ENCODE data around the gene IGFL2. TPM values are rescaled to one million over a fixed set of nuclear protein-coding genes. Genes with fewer than 3 reads are reported as not detected.

Gene IGFL2
- total RNA-seq, 4 donors from 2014 or later: not detected

- TF ChIP-seq CTCF (IDR thresholded peaks at IDR 0.05; ENCODE audit: low read depth): no peak
Observed at GRCh38 chr19:46210669-46211068, 62.6 kb downstream of the IGFL2 start.

Other genes with a start within 250 kb of the IGFL2 start
- gene MYPOP, start 245.6 kb upstream of the IGFL2 start, total RNA-seq: 1 to 10 TPM; 1.7 to 3.3 (median 2.5) TPM
- gene NANOS2, start 233.5 kb upstream of the IGFL2 start, total RNA-seq: not detected
- gene NOVA2, start 174.4 kb upstream of the IGFL2 start, total RNA-seq: 1 to 10 TPM in 3 of 4 donors, under 1 TPM in 1; 0.68 to 9.2 (median 1.9) TPM
- gene CCDC61, start 152.8 kb upstream of the IGFL2 start, total RNA-seq: 10 to 100 TPM in 1 of 4 donors, 1 to 10 TPM in 3; 2.8 to 12.2 (median 4.5) TPM
- gene PGLYRP1, start 125.2 kb upstream of the IGFL2 start, total RNA-seq: not detected
- not detected for gene IGFL4, start 107.2 kb upstream of the IGFL2 start, total RNA-seq
- gene IGFL3, start 23.6 kb upstream of the IGFL2 start, total RNA-seq: not detected
- gene IGFL1, start 81.5 kb downstream of the IGFL2 start, total RNA-seq: not detected
- gene HIF3A, start 148.8 kb downstream of the IGFL2 start, total RNA-seq: 100 to 1,000 TPM in 1 of 4 donors, 10 to 100 TPM in 3; 33.3 to 222 (median 60.3) TPM
- gene PPP5C, start 198.8 kb downstream of the IGFL2 start, total RNA-seq: 10 to 100 TPM; 24.1 to 68.4 (median 41.4) TPM

Data from subcutaneous adipose tissue (tissue), 4 donors.